GM19397 (cell line): ENCODE results near the gene PHGDH.
"Not testable (repeated sequence)": the region's sequence is repeated elsewhere in the genome, so short reads cannot be mapped to it uniquely, and the experiment has no call there.

Experiments
- ATAC-seq: cut with Tn5 transposase; IDR thresholded peaks from one replicate; pipeline ENCODE4 v1.9.1; 2021; ENCODE audit warnings: mild to moderate bottlenecking, moderate library complexity; ENCODE audit not compliant: unreplicated experiment

PHGDH gene

GRCh38 chr1:119786046-119786445 lies 74.3 kb downstream of the PHGDH start:
- ATAC-seq: not testable (repeated sequence)

DNA sequence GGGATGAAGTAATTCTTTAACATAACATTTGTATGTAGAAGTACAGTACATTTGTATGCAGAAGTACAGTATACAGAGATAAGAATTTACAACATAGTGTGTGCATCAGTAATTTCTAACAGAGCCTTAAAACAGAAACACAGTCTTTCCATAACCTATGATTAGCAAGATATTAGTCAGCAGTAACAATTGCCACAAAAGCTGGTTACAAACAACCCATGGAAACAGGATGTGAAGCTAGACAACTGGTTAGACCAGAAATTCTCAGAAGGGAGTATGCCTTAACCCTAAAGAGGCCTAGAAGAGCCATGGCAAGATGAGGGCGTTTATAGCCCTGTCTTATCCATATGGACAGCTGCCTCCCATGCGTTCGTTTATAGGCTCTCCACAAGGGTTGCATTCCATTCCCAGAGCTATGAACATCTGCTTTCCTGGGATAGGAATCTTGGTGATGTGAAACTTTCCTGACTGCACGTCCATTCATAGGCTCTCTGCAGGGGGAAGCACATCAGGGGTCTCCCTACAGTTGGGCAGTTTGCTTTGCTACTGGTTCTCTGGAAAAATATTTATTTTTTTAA lies 74.8 kb downstream of the PHGDH start:
- ATAC-seq: not testable (repeated sequence)

GRCh38 chr1:119787776-119788175 lies 76.0 kb downstream of the PHGDH start:
- ATAC-seq: no peak

GRCh38 chr1:119790451-119791198 lies 78.9 kb downstream of the PHGDH start:
- no peak for ATAC-seq

GRCh38 chr1:119791377-119791776 lies 79.6 kb downstream of the PHGDH start:
- no peak for ATAC-seq
